IMR-90 (cell line): ENCODE results near the gene PCGF2. TPM values are rescaled to one million over a fixed set of nuclear protein-coding genes. Genes with fewer than 3 reads are reported as not detected.

Source experiments
- ATAC-seq: fragments of 200-7000 bp; cut with Tn5 transposase; 2 replicates; pipeline ENCODE4 v1.9.1; 2020; ENCODE audit warnings: low read depth, mild to moderate bottlenecking, moderate library complexity
- BruUV-seq: library from RNA; stranded (reverse); fragments of 400-500 nt; replicated peaks from 2 replicates; lab custom pipeline; 2021; lab: Mats Ljungman, UMichigan
- CTCF ChIA-PET: fragments of 300-600 bp; formaldehyde crosslinking; extraction: SDS; loops from one replicate; lab custom pipeline; 2021; ENCODE audit warnings: antibody characterized with exemption; lab: Yijun Ruan, JAX
- POLR2A ChIA-PET: fragments of 300-600 bp; sonication (Branson Sonifier 250); formaldehyde crosslinking; loops from one replicate; lab custom pipeline; 2022; ENCODE audit warnings: antibody characterized with exemption; ENCODE audit not compliant: unreplicated experiment; lab: Charles Lee
- DNase-seq: peaks from one replicate; pipeline ENCODE4 v3.0.0; 2013
- H2AFZ ChIP-seq: replicated peaks from 2 replicates; pipeline ENCODE3; 2013; ENCODE audit warnings: low read length, mild to moderate bottlenecking; ENCODE audit not compliant: poor library complexity
- H2AK5ac ChIP-seq: 2 replicates; pipeline ENCODE4 v1.6.1; 2013; ENCODE audit warnings: low read depth, low read length, inconsistent platforms
- H2AK9ac ChIP-seq: replicated peaks from 2 replicates; pipeline ENCODE3; 2013; ENCODE audit warnings: mild to moderate bottlenecking, low read depth, low read length, moderate library complexity; ENCODE audit not compliant: poor library complexity
- H2BK120ac ChIP-seq: 2 replicates; pipeline ENCODE4 v1.6.1; 2013; ENCODE audit warnings: low read depth, low read length, inconsistent platforms
- H2BK15ac ChIP-seq: 3 replicates; pipeline ENCODE4 v1.6.1; 2013; ENCODE audit warnings: low read depth, low read length, inconsistent platforms
- H2BK20ac ChIP-seq: 2 replicates; pipeline ENCODE4 v1.6.1; 2013; ENCODE audit warnings: low read depth, mild to moderate bottlenecking, inconsistent platforms, low read length, moderate library complexity
- H2BK5ac ChIP-seq: 2 replicates; pipeline ENCODE4 v1.6.1; 2013; ENCODE audit warnings: mild to moderate bottlenecking, low read depth, low read length, inconsistent platforms; ENCODE audit not compliant: poor library complexity, severe bottlenecking
- H3K14ac ChIP-seq: replicated peaks from 2 replicates; pipeline ENCODE4 v1.6.1; 2013; ENCODE audit warnings: low read depth, low read length, inconsistent platforms
- H3K18ac ChIP-seq: 2 replicates; pipeline ENCODE4 v1.6.1; 2013; ENCODE audit warnings: low read depth, low read length, control low read depth
- H3K23ac ChIP-seq: 2 replicates; pipeline ENCODE4 v1.6.1; 2013; ENCODE audit warnings: low read depth, low read length, inconsistent platforms
- H3K27ac ChIP-seq: 2 replicates; pipeline ENCODE4 v1.5.1; 2013; ENCODE audit warnings: mild to moderate bottlenecking, control low read depth, low read length; ENCODE audit not compliant: insufficient read depth
- H3K27me3 ChIP-seq: 2 replicates; pipeline ENCODE4 v1.6.1; 2013; ENCODE audit warnings: low read length; ENCODE audit not compliant: control insufficient read depth, insufficient read depth
- H3K36me3 ChIP-seq: 2 replicates; pipeline ENCODE4 v1.6.1; 2013; ENCODE audit warnings: low read length, mixed read lengths; ENCODE audit not compliant: control insufficient read depth, insufficient read depth
- H3K4ac ChIP-seq: 2 replicates; pipeline ENCODE4 v1.6.1; 2013; ENCODE audit warnings: low read depth, low read length, inconsistent platforms
- H3K4me1 ChIP-seq: 2 replicates; pipeline ENCODE4 v1.6.1; 2013; ENCODE audit warnings: low read length, mixed read lengths; ENCODE audit not compliant: control insufficient read depth, insufficient read depth
- H3K4me2 ChIP-seq: 2 replicates; pipeline ENCODE4 v1.6.1; 2013; ENCODE audit warnings: low read depth, mild to moderate bottlenecking, control low read depth, low read length, moderate library complexity
- H3K4me3 ChIP-seq: 2 replicates; pipeline ENCODE4 v1.5.1; 2013; ENCODE audit warnings: low read depth, mild to moderate bottlenecking, control low read depth, low read length, moderate library complexity; ENCODE audit not compliant: insufficient read depth
- H3K56ac ChIP-seq: 2 replicates; pipeline ENCODE4 v1.6.1; 2013; ENCODE audit warnings: low read length, inconsistent platforms; ENCODE audit not compliant: insufficient read depth; ENCODE audit errors: extremely low read depth
- H3K79me1 ChIP-seq, 2 experiments: 2 replicates each; pipeline ENCODE4 v1.6.1; 2013; ENCODE audit warnings: low read length in 2 of 2, inconsistent platforms in 1 of 2, low read depth in 1 of 2
- H3K9ac ChIP-seq: 2 replicates; pipeline ENCODE4 v1.6.1; 2013; ENCODE audit warnings: low read depth, low read length, control low read depth
- H3K9me1 ChIP-seq: 2 replicates; pipeline ENCODE4 v1.6.1; 2013; ENCODE audit warnings: low read length, inconsistent platforms; ENCODE audit not compliant: insufficient read depth
- H3K9me3 ChIP-seq: 2 replicates; pipeline ENCODE4 v1.6.1; 2013; ENCODE audit warnings: low read length; ENCODE audit not compliant: control insufficient read depth, insufficient read depth
- H4K20me1 ChIP-seq: 2 replicates; pipeline ENCODE4 v1.6.1; 2013; ENCODE audit warnings: low read length, inconsistent platforms; ENCODE audit not compliant: insufficient read depth
- H4K5ac ChIP-seq: 2 replicates; pipeline ENCODE4 v1.6.1; 2013; ENCODE audit warnings: mild to moderate bottlenecking, low read depth, low read length, control low read depth
- H4K8ac ChIP-seq, 2 experiments: 2 replicates each; pipeline ENCODE4 v1.6.1; 2013; ENCODE audit warnings: low read depth in 2 of 2, low read length in 2 of 2, control low read depth in 1 of 2, inconsistent platforms in 1 of 2
- H4K91ac ChIP-seq: 2 replicates; pipeline ENCODE4 v1.6.1; 2013; ENCODE audit warnings: low read depth, low read length, inconsistent platforms; ENCODE audit not compliant: insufficient read depth
- BHLHE40 ChIP-seq: fragments of 150-350 bp; IDR thresholded peaks from 2 replicates; pipeline ENCODE4 v1.6.1; 2016; ENCODE audit warnings: mild to moderate bottlenecking, low read depth, low read length
- MXI1 ChIP-seq: IDR thresholded peaks from 2 replicates; pipeline ENCODE4 v1.6.1; 2012; ENCODE audit warnings: low read depth, mild to moderate bottlenecking, low read length, moderate library complexity, borderline replicate concordance
- POLR2A ChIP-seq: IDR thresholded peaks from 2 replicates; pipeline ENCODE4 v1.6.1; 2012; ENCODE audit warnings: mild to moderate bottlenecking, low read depth, low read length
- RAD21 ChIP-seq: IDR thresholded peaks from 2 replicates; pipeline ENCODE4 v1.6.1; 2012; ENCODE audit warnings: low read length, improper control_type of control experiment
- WGBS, 2 experiments: methylation state at CpG; one replicate each; pipeline versions ENCODE4 v1.1.5 to v1.1.7; 2013; ENCODE audit warnings: missing lambda C conversion rate in 2 of 2; ENCODE audit not compliant: insufficient read length in 1 of 2; ENCODE audit errors: extremely low coverage in 2 of 2; 5-methylcytosine and 5-hydroxymethylcytosine counted together
- dilution Hi-C: fragments of 300-500 bp; cut with HindIII; formaldehyde crosslinking; loops from one replicate; pipeline ENCODE4 v1.14.3; 2018; ENCODE audit warnings: low sequenced_read_pairs; ENCODE audit not compliant: unreplicated experiment
- in situ Hi-C: fragments of 300-500 bp; cut with MboI; formaldehyde crosslinking; loops from 3 replicates; pipeline ENCODE4 v1.14.3; 2019; ENCODE audit warnings: low sequenced_read_pairs, inconsistent platforms, mixed read lengths
- intact Hi-C: fragments of 100-400 bp; cut with micrococcal nuclease; formaldehyde crosslinking; loops from 2 replicates; pipeline ENCODE4 v1.10.0; 2022
- polyA plus RNA-seq, 3 experiments: library from polyadenylated mRNA; depleted of rRNA; stranded (reverse); fragments of >200 nt; gene quantifications; 2 replicates each; pipeline ENCODE4 v1.2.3, GENCODE V29; 2012; ENCODE audit warnings: low replicate concordance in 1 of 3
- total RNA-seq: library from RNA; depleted of rRNA; stranded (reverse); fragments of >200 nt; gene quantifications from 2 replicates; pipeline ENCODE4 v1.2.3, GENCODE V29; 2012

PCGF2 gene
- total and polyA plus RNA-seq, 2 of the 4 experiments (the other 2 are of a cell fraction): 1.1 to 18.2 TPM

GRCh38 chr17:38751144-38751807 lies 3.1 kb upstream of the PCGF2 start:
- no peak overlapping the region for H3K27ac ChIP-seq
- H3K36me3 ChIP-seq: peaks cover 9% of the 10 kb centered on the region
- peak overlapping the region; percentile 4 for H2BK5ac ChIP-seq
- H3K4me2 ChIP-seq: peak overlapping the region; percentile 69
- H3K18ac ChIP-seq: no peak overlapping the region
- intact Hi-C loops: loop anchor here (5.0 kb wide), 1 partner anchor 121 kb away; the partner anchor contains the start of gene LASP1
- H2AFZ ChIP-seq: no peak overlapping the region
- H3K4me3 ChIP-seq: peak overlapping the region; percentile 82; the same call in 1 of the 2 replicates
- peak overlapping the region in 1 of 2 experiments; percentile 51; a peak in 1 of 4 replicates for H4K8ac ChIP-seq
- H3K9me1 ChIP-seq: peaks cover 3% of the 10 kb centered on the region
- ATAC-seq: no peak
- H4K91ac ChIP-seq: no peak overlapping the region
- TF ChIP-seq MXI1: no peak
- no peak for TF ChIP-seq RAD21
- TF ChIP-seq BHLHE40: no peak
- TF ChIP-seq POLR2A: no peak
- H4K5ac ChIP-seq: no peak overlapping the region; the same call in 1 of the 2 replicates
- H2BK15ac ChIP-seq: no peak overlapping the region
- no peak overlapping the region for H3K56ac ChIP-seq
- no peaks in the 10 kb centered on the region for H3K27me3 ChIP-seq
- peak overlapping the region; percentile 49; the same call in 1 of the 2 replicates for H3K23ac ChIP-seq
- ChIA-PET POLR2A (no interaction called here), CTCF (interaction anchor here (0.6 kb wide), 1 partner anchor 54 kb away, joined by 3 read pairs; no protein-coding TSS in a partner anchor)
- dilution Hi-C loops: no loop called here
- H3K14ac ChIP-seq: 0 out of 2 replicates have a peak overlapping the region, but pooled peaks have one; percentile 20
- no peak overlapping the region for H2AK5ac ChIP-seq
- H4K20me1 ChIP-seq: peaks cover 17% of the 10 kb centered on the region
- H3K4me1 ChIP-seq: peaks cover 5% of the 10 kb centered on the region
- H3K79me1 ChIP-seq: peaks cover 8 to 46% of the 10 kb centered on the region in 2 experiments; a peak in 3 of 4 replicates
- H3K9me3 ChIP-seq: no peaks in the 10 kb centered on the region
- no peak overlapping the region for H2BK20ac ChIP-seq
- no peak overlapping the region; the same call in 1 of the 2 replicates for H3K9ac ChIP-seq
- in situ Hi-C loops: no loop called here
- WGBS, 2 experiments: 0% methylated on average over 2 of the region's 10 CpGs; no CpG with 5 or more reads in 1 of the 2 experiments
- H2AK9ac ChIP-seq: peak overlapping the region; percentile 90
- DNase-seq: peak; percentile 21
- no peak overlapping the region for H2BK120ac ChIP-seq
- BruUV-seq: no TSS peak
- peak overlapping the region; percentile 12; the same call in 1 of the 2 replicates for H3K4ac ChIP-seq
